Stomach smooth muscle (tissue), 2 donors: ENCODE data around the gene KSR2.

Experiments
- H3K27ac ChIP-seq: one replicate; pipeline ENCODE4 v1.7.0; 2013; ENCODE audit warnings: mild to moderate bottlenecking, low read length, inconsistent platforms
- H3K27me3 ChIP-seq, 2 donors: one replicate each; pipeline ENCODE4 v1.7.0; 2013; ENCODE audit warnings: low read length in 2 of 2; ENCODE audit not compliant: insufficient read depth in 2 of 2, control insufficient read depth in 1 of 2
- H3K36me3 ChIP-seq, 2 donors: one replicate each; pipeline ENCODE4 v1.7.0; 2013; ENCODE audit warnings: low read length in 2 of 2; ENCODE audit not compliant: control insufficient read depth in 2 of 2, insufficient read depth in 2 of 2
- H3K4me1 ChIP-seq: one replicate; pipeline ENCODE4 v1.7.0; 2013; ENCODE audit warnings: low read length; ENCODE audit not compliant: control insufficient read depth, insufficient read depth
- H3K4me3 ChIP-seq, 2 donors: one replicate each; pipeline ENCODE4 v1.7.0; 2013; ENCODE audit warnings: low read length in 2 of 2
- H3K9ac ChIP-seq, 2 donors: one replicate each; pipeline ENCODE4 v1.7.0; 2013; ENCODE audit warnings: low read length in 2 of 2, mild to moderate bottlenecking in 1 of 2
- H3K9me3 ChIP-seq, 2 donors: one replicate each; pipeline ENCODE4 v1.7.0; 2013; ENCODE audit warnings: low read length in 2 of 2; ENCODE audit not compliant: control insufficient read depth in 2 of 2
- donor health status: healthy.
- donor health status: Pancreatic carcinoma.

KSR2 gene

GRCh38 chr12:117680312-117680711 lies 288.5 kb downstream of the KSR2 start:
- Histone ChIP-seq H3K9ac (no peak overlapping the region), H3K4me1 (no peaks in the 10 kb centered on the region), H3K27me3 (no peaks in the 10 kb centered on the region), H3K27ac (no peak overlapping the region), H3K4me3 (no peak overlapping the region), H3K36me3 (no peaks in the 10 kb centered on the region), H3K9me3 (peaks cover 0 to 5% of the 10 kb centered on the region in 2 donors)

GRCh38 chr12:117679776-117680175 lies 289.0 kb downstream of the KSR2 start:
- H3K9me3 ChIP-seq = peaks cover 0 to 7% of the 10 kb centered on the region in 2 donors
- no peaks in the 10 kb centered on the region for H3K4me1 ChIP-seq
- H3K27me3 ChIP-seq = no peaks in the 10 kb centered on the region
- no peaks in the 10 kb centered on the region for H3K36me3 ChIP-seq
- H3K27ac ChIP-seq = no peak overlapping the region
- no peak overlapping the region for H3K4me3 ChIP-seq
- no peak overlapping the region for H3K9ac ChIP-seq

DNA sequence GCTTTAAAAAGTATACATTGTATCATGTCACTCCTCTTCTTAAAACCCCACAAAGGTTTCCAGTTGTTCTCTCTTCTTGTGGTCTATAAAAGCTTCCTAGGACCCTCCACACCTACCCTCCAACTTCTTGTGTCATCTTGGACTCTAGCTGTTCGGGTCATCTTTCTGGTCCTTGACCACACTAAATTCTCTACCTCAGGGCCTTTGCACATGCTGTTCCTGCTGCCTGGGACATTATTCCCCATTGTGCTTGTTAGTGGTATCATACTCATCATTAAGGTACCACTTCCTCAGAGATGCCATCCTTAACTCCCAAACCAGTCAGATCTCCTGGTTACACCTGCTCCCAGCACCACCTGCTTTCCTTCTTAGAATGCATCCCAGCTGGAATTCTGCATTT lies 294.0 kb downstream of the KSR2 start:
- no peaks in the 10 kb centered on the region for H3K36me3 ChIP-seq
- H3K27me3 ChIP-seq = no peaks in the 10 kb centered on the region
- no peak overlapping the region for H3K9ac ChIP-seq
- H3K4me3 ChIP-seq = no peak overlapping the region
- H3K4me1 ChIP-seq = no peaks in the 10 kb centered on the region
- H3K9me3 ChIP-seq = peaks cover 0 to 8% of the 10 kb centered on the region in 2 donors
- no peak overlapping the region for H3K27ac ChIP-seq

DNA sequence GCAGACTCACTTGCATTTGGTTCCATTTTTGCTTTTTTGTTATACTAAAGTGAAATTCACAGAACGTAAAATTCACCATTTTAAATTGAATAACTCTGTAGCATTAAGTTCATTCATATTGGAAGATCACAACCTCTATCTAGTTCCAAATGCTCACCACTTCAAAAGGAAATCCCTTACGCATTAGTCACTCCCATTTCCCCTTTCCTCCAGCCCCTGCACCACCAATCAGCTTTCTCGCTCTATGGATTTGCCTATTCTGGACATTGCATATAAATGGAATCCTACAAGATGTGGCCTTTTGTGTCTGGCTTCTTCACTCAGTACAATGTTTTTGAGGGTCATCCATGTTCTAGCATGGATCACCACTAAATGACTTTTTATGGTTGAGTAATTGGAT lies 294.5 kb downstream of the KSR2 start:
- H3K4me1 ChIP-seq = no peaks in the 10 kb centered on the region
- no peaks in the 10 kb centered on the region for H3K36me3 ChIP-seq
- no peak overlapping the region for H3K27ac ChIP-seq
- H3K9ac ChIP-seq = no peak overlapping the region
- no peak overlapping the region for H3K4me3 ChIP-seq
- H3K27me3 ChIP-seq = no peaks in the 10 kb centered on the region
- peaks cover 0 to 8% of the 10 kb centered on the region in 2 donors for H3K9me3 ChIP-seq

DNA sequence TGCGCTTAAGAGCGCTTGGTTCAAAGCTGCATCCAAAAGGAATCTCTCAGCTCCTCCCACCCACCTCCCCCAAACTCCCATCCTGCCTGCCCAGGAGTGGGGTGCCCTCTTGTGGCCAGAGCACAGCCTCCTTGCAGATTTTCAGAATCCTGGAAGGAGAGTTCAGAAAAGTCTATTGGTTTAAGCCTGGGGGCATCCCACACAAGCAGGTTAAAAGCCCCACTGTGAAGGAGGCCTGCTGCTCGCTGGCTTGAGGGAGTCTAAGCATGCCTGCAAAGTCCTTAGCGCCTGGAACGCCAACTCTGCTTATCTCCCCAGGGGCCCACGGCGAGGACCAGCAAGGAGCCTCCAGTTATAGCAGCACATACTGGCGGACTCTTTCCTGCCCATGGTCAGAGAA lies 297.1 kb downstream of the KSR2 start:
- Histone ChIP-seq H3K27ac (no peak overlapping the region), H3K36me3 (no peaks in the 10 kb centered on the region), H3K27me3 (no peaks in the 10 kb centered on the region), H3K4me1 (no peaks in the 10 kb centered on the region), H3K4me3 (no peak overlapping the region), H3K9me3 (peaks cover 0 to 3% of the 10 kb centered on the region in 2 donors), H3K9ac (no peak overlapping the region)

DNA sequence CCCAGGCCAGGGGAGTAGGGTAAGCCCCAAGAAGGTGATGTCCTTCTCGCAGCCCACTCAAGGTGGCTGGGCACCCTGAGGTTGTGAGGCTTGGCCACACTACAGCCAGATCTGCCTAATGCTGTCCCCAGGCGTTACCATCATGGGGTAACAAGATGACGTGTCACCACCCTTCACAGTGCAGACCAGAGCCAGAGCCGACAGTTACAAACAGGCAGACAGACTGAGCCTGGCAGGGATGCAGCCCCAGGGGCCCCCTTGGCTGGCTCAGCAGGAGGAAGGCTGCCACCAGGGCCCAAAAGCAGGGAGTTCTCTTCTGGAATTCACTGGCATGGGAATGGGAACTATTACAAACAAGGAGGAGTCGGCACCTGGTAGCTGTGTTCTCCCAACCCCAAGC lies 304.6 kb downstream of the KSR2 start:
- Histone ChIP-seq H3K27ac (no peak overlapping the region), H3K27me3 (no peaks in the 10 kb centered on the region), H3K4me3 (no peak overlapping the region), H3K4me1 (no peaks in the 10 kb centered on the region), H3K36me3 (no peaks in the 10 kb centered on the region), H3K9me3 (no peaks in the 10 kb centered on the region), H3K9ac (no peak overlapping the region)

- H3K36me3 ChIP-seq = no peaks in the 10 kb centered on the region
- H3K9me3 ChIP-seq = no peaks in the 10 kb centered on the region
- H3K27me3 ChIP-seq = no peaks in the 10 kb centered on the region
- no peak overlapping the region for H3K4me3 ChIP-seq
- no peak overlapping the region for H3K9ac ChIP-seq
- H3K27ac ChIP-seq = no peak overlapping the region
- no peaks in the 10 kb centered on the region for H3K4me1 ChIP-seq
Observed at GRCh38 chr12:117662620-117663395, 306.0 kb downstream of the KSR2 start.

DNA sequence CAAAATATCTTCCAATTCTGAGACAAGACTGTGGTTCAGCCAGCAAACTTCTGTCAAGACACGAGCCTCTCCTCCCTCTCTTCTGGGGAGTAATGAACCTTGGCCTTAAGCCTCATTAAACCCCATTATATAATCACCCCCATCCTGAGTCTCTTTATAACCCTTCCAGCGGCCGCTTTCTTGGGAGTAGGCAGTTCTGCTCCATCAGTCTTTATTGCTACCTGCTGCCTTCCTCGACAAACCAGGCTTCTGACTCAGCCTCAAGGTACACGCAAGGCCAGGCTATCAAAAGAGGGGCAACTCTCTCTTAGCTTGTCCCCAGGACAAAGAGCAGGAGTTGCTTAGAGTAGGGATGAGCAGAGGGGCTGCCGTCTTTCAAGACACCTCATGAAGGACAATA lies 306.6 kb downstream of the KSR2 start:
- H3K27me3 ChIP-seq = no peaks in the 10 kb centered on the region
- no peaks in the 10 kb centered on the region for H3K36me3 ChIP-seq
- no peaks in the 10 kb centered on the region for H3K9me3 ChIP-seq
- H3K9ac ChIP-seq = no peak overlapping the region
- no peak overlapping the region for H3K27ac ChIP-seq
- no peak overlapping the region for H3K4me3 ChIP-seq
- no peaks in the 10 kb centered on the region for H3K4me1 ChIP-seq

- Histone ChIP-seq H3K27ac (no peak overlapping the region), H3K9ac (no peak overlapping the region), H3K9me3 (no peaks in the 10 kb centered on the region), H3K4me1 (no peaks in the 10 kb centered on the region), H3K4me3 (no peak overlapping the region), H3K36me3 (no peaks in the 10 kb centered on the region), H3K27me3 (no peaks in the 10 kb centered on the region)
Observed at GRCh38 chr12:117661471-117661870, 307.3 kb downstream of the KSR2 start.

GRCh38 chr12:117660896-117661295 lies 307.9 kb downstream of the KSR2 start:
- Histone ChIP-seq H3K9ac (no peak overlapping the region), H3K27me3 (no peaks in the 10 kb centered on the region), H3K4me3 (no peak overlapping the region), H3K4me1 (no peaks in the 10 kb centered on the region), H3K36me3 (no peaks in the 10 kb centered on the region), H3K27ac (no peak overlapping the region), H3K9me3 (no peaks in the 10 kb centered on the region)

DNA sequence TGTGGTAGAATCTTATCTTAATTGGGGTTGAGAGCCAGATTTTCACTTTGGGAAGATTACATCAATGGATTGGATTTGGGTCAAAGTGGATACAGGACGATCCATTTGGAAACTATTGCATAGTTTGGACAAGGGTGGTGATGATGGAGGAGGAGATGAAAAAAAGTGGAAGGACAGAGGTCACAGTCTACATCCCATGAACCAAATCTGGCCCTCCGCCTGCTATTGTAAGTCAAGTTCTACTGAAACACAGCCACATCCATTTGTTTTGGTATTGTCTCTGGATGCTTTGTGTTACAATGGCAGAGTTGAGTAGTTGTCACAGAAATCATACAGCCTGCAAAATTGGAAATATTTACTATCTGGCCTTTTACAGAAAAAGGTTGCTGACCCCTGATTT lies 310.6 kb downstream of the KSR2 start:
- Histone ChIP-seq H3K9me3 (no peaks in the 10 kb centered on the region), H3K36me3 (no peaks in the 10 kb centered on the region), H3K9ac (no peak overlapping the region), H3K27me3 (no peaks in the 10 kb centered on the region), H3K27ac (no peak overlapping the region), H3K4me1 (no peaks in the 10 kb centered on the region), H3K4me3 (no peak overlapping the region)
